NT2/D1 (cell line): ENCODE results near the gene TEAD1.

Experiments
- SUZ12 ChIP-seq: IDR thresholded peaks from 2 replicates; pipeline ENCODE4 v1.6.1; 2011; ENCODE audit not compliant: insufficient read length, insufficient read depth; ENCODE audit errors: extremely low read depth
- YY1 ChIP-seq: IDR thresholded peaks from 2 replicates; pipeline ENCODE4 v1.6.1; 2011; ENCODE audit not compliant: insufficient read length, insufficient read depth

DNA sequence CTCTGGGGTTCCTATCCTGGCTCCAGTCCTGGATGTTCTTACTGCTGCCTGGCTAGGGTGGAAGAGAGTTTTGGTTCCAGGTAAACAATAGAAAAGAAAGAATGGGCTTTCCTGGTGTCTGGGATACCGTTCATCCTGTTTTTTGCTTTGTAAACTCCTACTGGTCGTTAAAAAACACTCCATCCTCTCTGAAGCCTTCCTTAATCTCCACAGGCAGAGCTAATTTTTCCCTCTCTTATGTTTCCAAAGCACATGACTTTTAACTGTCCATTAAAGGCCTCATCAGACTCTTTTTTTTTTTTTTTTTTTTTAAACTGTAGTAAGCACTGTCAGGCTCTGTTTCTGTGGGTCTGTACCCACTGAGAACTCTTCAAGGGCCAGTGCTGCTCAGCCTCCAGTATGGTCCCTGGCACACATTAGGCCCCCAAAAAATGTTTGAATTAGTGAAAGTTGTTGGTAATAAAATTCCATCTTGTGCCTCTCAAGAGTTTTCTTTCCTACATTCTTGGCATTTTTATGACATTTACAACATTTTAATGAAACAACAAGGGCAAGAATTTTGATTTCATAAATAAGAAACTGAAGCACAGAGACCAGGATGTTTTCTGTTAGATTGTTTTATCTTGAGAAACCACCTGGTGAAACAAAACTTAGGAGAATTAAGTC is 104.2 kb downstream of the TEAD1 start:
- TF ChIP-seq YY1, result no peak
- no peak for TF ChIP-seq SUZ12
